Dermis blood vessel endothelial cell (primary cell): ENCODE data around the gene CNBD2. TPM values are rescaled to one million over a fixed set of nuclear protein-coding genes. Genes with fewer than 3 reads are reported as not detected.
"Not testable (repeated sequence)": the region's sequence is repeated elsewhere in the genome, so short reads cannot be mapped to it uniquely, and the experiment has no call there.

Source experiments
- DNase-seq: peaks from one replicate; pipeline ENCODE4 v3.0.0; 2010
- total RNA-seq: library from RNA; depleted of rRNA; stranded (reverse); fragments of >200 nt; gene quantifications from 2 replicates; pipeline ENCODE4 v1.2.3, GENCODE V29; 2014

CNBD2 gene
- total RNA-seq, 1 donor from 2014 or later = 5.3 TPM

GRCh38 chr20:35975576-35976373 is 7.4 kb downstream of the CNBD2 start:
- no peak for DNase-seq

GRCh38 chr20:35978041-35978513 is 9.7 kb downstream of the CNBD2 start:
- DNase-seq = no peak

GRCh38 chr20:35979544-35979943 is 11.2 kb downstream of the CNBD2 start:
- DNase-seq = no peak

- DNase-seq = no peak
Observed at GRCh38 chr20:35981969-35982368, 13.6 kb downstream of the CNBD2 start.

GRCh38 chr20:35984382-35984781 is 16.0 kb downstream of the CNBD2 start:
- DNase-seq = no peak

GRCh38 chr20:35985806-35986205 is 17.4 kb downstream of the CNBD2 start:
- no peak for DNase-seq

- DNase-seq = no peak
Observed at GRCh38 chr20:35988910-35989463, 20.6 kb downstream of the CNBD2 start.

GRCh38 chr20:35991142-35991771 is 22.9 kb downstream of the CNBD2 start:
- peak; percentile 61 for DNase-seq

GRCh38 chr20:35992713-35993335 is 24.4 kb downstream of the CNBD2 start:
- DNase-seq = peak; percentile 77

GRCh38 chr20:35994994-35995453 is 26.6 kb downstream of the CNBD2 start:
- peak; percentile 93 for DNase-seq

GRCh38 chr20:35996492-35996891 is 28.1 kb downstream of the CNBD2 start:
- not testable (repeated sequence) for DNase-seq

- not testable (repeated sequence) for DNase-seq
Observed at GRCh38 chr20:36001331-36001730, 32.9 kb downstream of the CNBD2 start.

- no peak for DNase-seq
Observed at GRCh38 chr20:36002855-36003254, 34.5 kb downstream of the CNBD2 start.

GRCh38 chr20:36004045-36004444 is 35.7 kb downstream of the CNBD2 start:
- DNase-seq = no peak

- no peak for DNase-seq
Observed at GRCh38 chr20:36008461-36009035, 40.2 kb downstream of the CNBD2 start.

- DNase-seq = no peak
Observed at GRCh38 chr20:36010076-36010475, 41.7 kb downstream of the CNBD2 start.

- DNase-seq = no peak
Observed at GRCh38 chr20:36010825-36011224, 42.4 kb downstream of the CNBD2 start.

- no peak for DNase-seq
Observed at GRCh38 chr20:36015806-36016403, 47.5 kb downstream of the CNBD2 start.

GRCh38 chr20:36017048-36017951 is 48.9 kb downstream of the CNBD2 start:
- peak; percentile 94 for DNase-seq

GRCh38 chr20:36018208-36018988 is 50.0 kb downstream of the CNBD2 start:
- DNase-seq = peak; percentile 8
